K562 (cell line): ENCODE data around the gene ZDHHC14. TPM values are rescaled to one million over a fixed set of nuclear protein-coding genes. Genes with fewer than 3 reads are reported as not detected.

Experiments
- ATAC-seq: fragments of 200-7000 bp; cut with Tn5 transposase; 3 replicates; pipeline ENCODE4 v1.9.1; 2020; ENCODE audit warnings: moderate library complexity
- BruUV-seq: library from RNA; stranded (reverse); fragments of 400-500 nt; replicated peaks from 2 replicates; lab custom pipeline; 2021; lab: Mats Ljungman, UMichigan
- CTCF ChIA-PET: fragments of 300-600 bp; formaldehyde crosslinking; extraction: SDS; loops from one replicate; lab custom pipeline; 2021; ENCODE audit warnings: low intra/inter-chr PET ratio; lab: Yijun Ruan, JAX
- POLR2A ChIA-PET: fragments of 300-600, 350-650 bp; sonication (Branson Sonifier 250); formaldehyde crosslinking; extraction: SDS; loops from one replicate; lab custom pipeline; 2021; ENCODE audit warnings: antibody characterized with exemption, inconsistent platforms; lab: Yijun Ruan, JAX
- DNase-seq, 4 experiments: peaks; one replicate each; pipeline versions ENCODE4 v3.0.0 to v3.0.0-alpha.2; 2011 to 2018; ENCODE audit warnings: low spot score in 3 of 4, mixed read lengths in 3 of 4; ENCODE audit errors: extremely low read depth in 1 of 4
- FAIRE-seq: peaks from 2 replicates; lab custom pipeline; 2011; peaks lifted over from hg19 to GRCh38; lab: Jason Lieb, UNC
- H2AFZ ChIP-seq: 2 replicates; pipeline ENCODE4 v1.6.0; 2011; ENCODE audit warnings: low read depth, low read length, control low read depth, inconsistent platforms
- H3K27ac ChIP-seq: fragments of 200-600 bp; 3 replicates; pipeline ENCODE4 v1.8.0; 2011; ENCODE audit warnings: low read depth, mild to moderate bottlenecking, control low read depth, inconsistent platforms, low read length, moderate library complexity, mixed read lengths; ENCODE audit errors: extremely low read depth
- H3K27me3 ChIP-seq, 2 experiments: fragments of 300-600 bp in 1 of 2; 2 replicates in 1 of 2; 3 replicates in 1 of 2; pipeline versions ENCODE4 v1.6.0 to v1.8.0; 2011; ENCODE audit warnings: inconsistent platforms in 2 of 2, low read length in 2 of 2, mild to moderate bottlenecking in 1 of 2, mixed read lengths in 1 of 2, moderate library complexity in 1 of 2; ENCODE audit not compliant: control insufficient read depth in 2 of 2, insufficient read depth in 2 of 2
- H3K36me3 ChIP-seq: fragments of 300-600 bp; 3 replicates; pipeline ENCODE4 v1.8.0; 2011; ENCODE audit warnings: mild to moderate bottlenecking, low read length, inconsistent platforms; ENCODE audit not compliant: control insufficient read depth, insufficient read depth
- H3K4me1 ChIP-seq, 2 experiments: fragments of 200-600 bp in 1 of 2; replicated peaks in 1 of 2; 2 replicates in 1 of 2; 3 replicates in 1 of 2; pipeline versions ENCODE4 v1.5.1 to v1.8.0; 2011; ENCODE audit warnings: inconsistent platforms in 2 of 2, low read length in 2 of 2, mild to moderate bottlenecking in 1 of 2, mixed read lengths in 1 of 2, moderate library complexity in 1 of 2; ENCODE audit not compliant: control insufficient read depth in 2 of 2, insufficient read depth in 2 of 2
- H3K4me2 ChIP-seq: 2 replicates; pipeline ENCODE4 v1.6.1; 2011; ENCODE audit warnings: low read length, control low read depth, inconsistent platforms, mixed read lengths; ENCODE audit not compliant: insufficient read depth
- H3K4me3 ChIP-seq: fragments of 200-600 bp; sonication (generic), shearing (Covaris generic); 2 replicates; pipeline ENCODE4 v1.5.1; 2016; ENCODE audit warnings: control low read depth, inconsistent platforms
- H3K79me2 ChIP-seq: fragments of 200-600 bp; 3 replicates; pipeline ENCODE4 v1.8.0; 2011; ENCODE audit warnings: low read length, inconsistent platforms; ENCODE audit not compliant: control insufficient read depth, insufficient read depth
- H3K9ac ChIP-seq, 2 experiments: 2 replicates each; pipeline versions ENCODE4 v1.6.0 to v1.6.1; 2011; ENCODE audit warnings: low read depth in 2 of 2, low read length in 2 of 2, control low read depth in 1 of 2, inconsistent platforms in 1 of 2, mild to moderate bottlenecking in 1 of 2, mixed read lengths in 1 of 2; ENCODE audit not compliant: insufficient read depth in 1 of 2
- H3K9me1 ChIP-seq: one replicate; pipeline ENCODE4 v1.6.0; 2011; ENCODE audit warnings: inconsistent platforms, mild to moderate bottlenecking, low read length, moderate library complexity; ENCODE audit not compliant: control insufficient read depth, insufficient read depth
- H3K9me3 ChIP-seq: replicated peaks from 2 replicates; pipeline ENCODE4 v1.5.1; 2011; ENCODE audit warnings: low read depth, low read length, inconsistent platforms; ENCODE audit not compliant: control insufficient read depth, insufficient read depth
- H4K20me1 ChIP-seq: replicated peaks from 2 replicates; pipeline ENCODE4 v1.6.1; 2011; ENCODE audit warnings: low read length, inconsistent platforms, mixed read lengths; ENCODE audit not compliant: control insufficient read depth, insufficient read depth
- ETV6 ChIP-seq, 3 experiments: fragments of 150-350 bp in 1 of 3; sonication (generic) in 1 of 3; formaldehyde crosslinking in 1 of 3; IDR thresholded peaks; 2 replicates each; pipeline versions ENCODE4 v1.6.1 to v1.8.0; 2014 to 2022; ENCODE audit warnings: borderline replicate concordance in 2 of 3, low read depth in 2 of 3, antibody characterized with exemption in 1 of 3, low read length in 1 of 3, mild to moderate bottlenecking in 1 of 3, missing genetic modification reagents in 1 of 3
- EWSR1 ChIP-seq: fragments of 450-650 bp; IDR thresholded peaks from 2 replicates; pipeline ENCODE4 v1.6.1; 2018; ENCODE audit warnings: borderline replicate concordance, mild to moderate bottlenecking, low read depth, moderate library complexity; ENCODE audit not compliant: partially characterized antibody
- HMGXB4 ChIP-seq: sonication (generic); formaldehyde crosslinking; IDR thresholded peaks from 2 replicates; pipeline ENCODE4 v1.8.1; 2023; ENCODE audit warnings: mild to moderate bottlenecking, missing genetic modification reagents
- MYBL2 ChIP-seq, 2 experiments: fragments of 450-650 bp in 1 of 2; sonication (generic) in 1 of 2; formaldehyde crosslinking in 1 of 2; IDR thresholded peaks; 2 replicates each; pipeline versions ENCODE4 v1.6.1 to v1.8.1; 2017 to 2022; ENCODE audit warnings: borderline replicate concordance in 1 of 2, inconsistent platforms in 1 of 2, low read depth in 1 of 2, mild to moderate bottlenecking in 1 of 2, missing genetic modification reagents in 1 of 2, moderate library complexity in 1 of 2
- NFXL1 ChIP-seq: fragments of 450-650 bp; formaldehyde crosslinking; IDR thresholded peaks from 2 replicates; pipeline ENCODE4 v1.4.0; 2021; ENCODE audit warnings: mild to moderate bottlenecking
- PRMT5 ChIP-seq: sonication (generic); formaldehyde crosslinking; IDR thresholded peaks from 2 replicates; pipeline ENCODE4 v1.5.0; 2020; ENCODE audit warnings: missing genetic modification reagents
- RBM15 ChIP-seq: fragments of 200-400 bp; formaldehyde crosslinking; IDR thresholded peaks from 2 replicates; pipeline ENCODE4 v1.6.1; 2018; ENCODE audit warnings: mild to moderate bottlenecking, low read length, moderate library complexity; ENCODE audit not compliant: insufficient read depth
- SAP30 ChIP-seq: fragments of 200-600 bp; sonication (generic); IDR thresholded peaks from 2 replicates; pipeline ENCODE4 v1.6.1; 2012; ENCODE audit warnings: borderline replicate concordance, low read depth, mild to moderate bottlenecking, moderate library complexity, low read length, control low read depth, inconsistent platforms; ENCODE audit not compliant: insufficient read depth, poor library complexity, severe bottlenecking
- SMARCA4 ChIP-seq: fragments of 450-650 bp; IDR thresholded peaks from 2 replicates; pipeline ENCODE4 v1.6.1; 2016
- TCF7 ChIP-seq: sonication (generic); IDR thresholded peaks from 2 replicates; pipeline ENCODE4 v1.6.1; 2016; ENCODE audit warnings: antibody characterized with exemption, borderline replicate concordance
- YBX1 ChIP-seq: fragments of 450-650 bp; IDR thresholded peaks from 2 replicates; pipeline ENCODE4 v1.7.1; 2016; ENCODE audit warnings: mild to moderate bottlenecking
- ZKSCAN1 ChIP-seq: fragments of 150-350 bp; IDR thresholded peaks from 2 replicates; pipeline ENCODE4 v1.6.1; 2016; ENCODE audit warnings: low read depth, low read length
- ZNF561 ChIP-seq: fragments of 450-650 bp; formaldehyde crosslinking; conservative IDR thresholded peaks from 2 replicates; pipeline ENCODE4 v1.4.0; 2020; ENCODE audit warnings: mild to moderate bottlenecking, moderate library complexity
- ZNF766 ChIP-seq: fragments of 200-800 bp; sonication (Bioruptor generic); conservative IDR thresholded peaks from 2 replicates; pipeline ENCODE4 v1.6.1; 2016; ENCODE audit warnings: missing genetic modification characterization, missing compliant biosample characterization
- WGBS: fragments of 100-300 bp; shearing (Covaris generic); methylation state at CpG from one replicate; pipeline ENCODE4 v1.1.6; 2016; ENCODE audit warnings: low coverage, mixed read lengths; ENCODE audit not compliant: insufficient coverage; ENCODE audit errors: missing lambda C conversion rate; 5-methylcytosine and 5-hydroxymethylcytosine counted together
- in situ Hi-C: fragments of 300-500 bp; cut with MboI; formaldehyde crosslinking; loops from 4 replicates; pipeline ENCODE4 v1.15.0; 2018; ENCODE audit warnings: inconsistent platforms, mixed read lengths
- intact Hi-C: fragments of 100-400 bp; cut with micrococcal nuclease; formaldehyde crosslinking; loops from 2 replicates; pipeline ENCODE4 v1.14.2; 2022
- polyA plus RNA-seq, 8 experiments: library from polyadenylated mRNA; depleted of rRNA in 4 of 8; stranded (reverse) in 5 of 8; unstranded in 3 of 8; fragments of >200 nt; fragmentation: Nextera tagmentation in 2 of 8; fragmentation: Illumina TruSeq in 1 of 8; extraction: Ambion mirVana in 2 of 8; extraction: Trizol in 1 of 8; gene quantifications; 2 replicates each; pipeline versions ENCODE4 v1.2.1 to v1.2.3, GENCODE V29; 2011 to 2014; ENCODE audit warnings: inconsistent platforms in 1 of 8, missing spikeins in 1 of 8
- total RNA-seq, 7 experiments: library from RNA; depleted of rRNA in 6 of 7; stranded (reverse); fragments of >200 nt in 6 of 7; fragmentation: Illumina TruSeq in 2 of 7; extraction: Trizol in 2 of 7; gene quantifications; 2 replicates each; pipeline versions ENCODE4 v1.2.1 to v1.2.3, GENCODE V29; 2011 to 2021; ENCODE audit warnings: low replicate concordance in 1 of 7

ZDHHC14 gene
- total and polyA plus RNA-seq, 9 of the 15 experiments (the other 6 are each of a cell fraction or from before 2014, with no cell fraction given) = 0.92 to 23.1 (median 13.8) TPM

- Histone ChIP-seq H2AFZ (no peak overlapping the region), H3K9me1 (no peaks in the 10 kb centered on the region), H3K27ac (no peak overlapping the region), H3K9me3 (no peaks in the 10 kb centered on the region), H3K4me3 (no peak overlapping the region), H3K36me3 (no peaks in the 10 kb centered on the region), H3K9ac (no peak overlapping the region), H4K20me1 (no peaks in the 10 kb centered on the region), H3K27me3 (no peaks in the 10 kb centered on the region), H3K4me2 (no peak overlapping the region), H3K79me2 (no peaks in the 10 kb centered on the region), H3K4me1 (peaks cover 16 to 33% of the 10 kb centered on the region in 2 experiments)
- POLR2A ChIA-PET = interaction anchor here (0.8 to 3.3 kb wide), 7 partner anchors 8 to 41 kb away, joined by 4 to 12 read pairs (median 5); no protein-coding TSS in a partner anchor
- 0 out of 2 replicates have a peak, but pooled peaks have one; percentile 6 for TF ChIP-seq ZNF766 (CRISPR knock-in tag)
- TF ChIP-seq SAP30 = no peak
- no peak for TF ChIP-seq EWSR1
- no TSS peak for BruUV-seq
- DNase-seq (no peak), FAIRE-seq (peak; percentile 75), ATAC-seq (no peak)
- CTCF ChIA-PET = no interaction called here
- intact Hi-C loops (no loop called here), in situ Hi-C loops (no loop called here)
- 95% methylated on average over 2 of the region's 2 CpGs for WGBS
These were observed 148.7 kb downstream of the ZDHHC14 start for GRCh38 chr6:157529654-157530039.

GRCh38 chr6:157530126-157530525, 149.1 kb downstream of the ZDHHC14 start:
- H3K27ac ChIP-seq = no peak overlapping the region
- FAIRE-seq = peak; percentile 37
- no peaks in the 10 kb centered on the region for H3K36me3 ChIP-seq
- intact Hi-C loops = no loop called here
- H4K20me1 ChIP-seq = no peaks in the 10 kb centered on the region
- H3K9me3 ChIP-seq = no peaks in the 10 kb centered on the region
- DNase-seq = no peak
- H2AFZ ChIP-seq = no peak overlapping the region
- no peak overlapping the region for H3K4me2 ChIP-seq
- no peak overlapping the region for H3K4me3 ChIP-seq
- no peaks in the 10 kb centered on the region for H3K27me3 ChIP-seq
- no peak for ATAC-seq
- BruUV-seq = no TSS peak
- ChIA-PET POLR2A (interaction anchor here (1.3 to 2.0 kb wide), 3 partner anchors 9 to 41 kb away, joined by 4 to 7 read pairs (median 5); no protein-coding TSS in a partner anchor), CTCF (no interaction called here)
- 51% methylated on average over 4 of the region's 4 CpGs for WGBS
- no peaks in the 10 kb centered on the region for H3K9me1 ChIP-seq
- in situ Hi-C loops = no loop called here
- no peaks in the 10 kb centered on the region for H3K79me2 ChIP-seq
- peaks cover 16 to 35% of the 10 kb centered on the region in 2 experiments for H3K4me1 ChIP-seq
- no peak overlapping the region for H3K9ac ChIP-seq
- TF ChIP-seq ZNF561 (no peak), MYBL2 (IDR thresholded peaks at IDR 0.05; ENCODE audit: low read depth) (no peak), MYBL2 (CRISPR knock-in tag; IDR thresholded peaks at IDR 0.05; ENCODE audit: borderline replicate concordance) (no peak), TCF7 (no peak), RBM15 (no peak), SMARCA4 (no peak), NFXL1 (CRISPR knock-in tag) (no peak), ETV6 (IDR thresholded peaks at IDR 0.05; ENCODE audit: borderline replicate concordance in 1 of 2, low read depth in 2 of 2, low read length in 1 of 2) (no peak), ETV6 (CRISPR knock-in tag; IDR thresholded peaks at IDR 0.05; ENCODE audit: borderline replicate concordance) (no peak), HMGXB4 (CRISPR knock-in tag) (no peak), YBX1 (no peak), PRMT5 (CRISPR knock-in tag) (no peak), ZKSCAN1 (no peak)
